ENCODE measurements around the gene S100A2. TPM values are rescaled to one million over a fixed set of nuclear protein-coding genes. Genes with fewer than 3 reads are reported as not detected.
"Not testable (repeated sequence)": the region's sequence is repeated elsewhere in the genome, so short reads cannot be mapped to it uniquely, and the experiment has no call there.

The S100A2 gene
- total RNA-seq, 1 experiment from 2014 or later, result 373 TPM

DNA sequence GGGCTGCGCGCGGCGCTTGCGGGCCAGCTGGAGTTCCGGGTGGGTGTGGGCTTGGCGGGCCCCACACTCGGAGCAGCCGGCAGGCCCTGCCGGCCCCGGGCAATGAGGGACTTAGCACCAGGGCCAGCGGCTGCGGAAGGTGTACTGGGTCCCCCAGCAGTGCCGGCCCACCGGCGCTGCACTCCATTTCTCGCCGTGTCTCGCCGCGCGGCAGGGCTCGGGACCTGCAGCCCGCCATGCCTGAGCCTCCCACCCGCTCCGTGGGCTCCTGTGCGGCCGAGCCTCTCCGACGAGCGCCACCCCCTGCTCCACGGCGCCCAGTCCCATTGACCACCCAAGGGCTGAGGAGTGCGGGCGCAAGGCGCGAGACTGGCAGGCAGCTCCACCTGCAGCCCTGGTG, 43.8 kb downstream of the S100A2 start:
- H2AFZ ChIP-seq (ENCODE audit: low read length); H3K9me2 ChIP-seq (replicated peaks; ENCODE audit: low read length); DNase-seq; H3F3A ChIP-seq (ENCODE audit: low read length, unreplicated experiment); H3K9ac ChIP-seq (ENCODE audit: low read length); H3K9me3 ChIP-seq (ENCODE audit: low read length); intact Hi-C loops (cut with micrococcal nuclease); H4K20me1 ChIP-seq (ENCODE audit: low read length); H3K4me3 ChIP-seq (ENCODE audit: low read length); H3K27me3 ChIP-seq (ENCODE audit: low read length); H3K79me2 ChIP-seq (ENCODE audit: low read length); H3K27ac ChIP-seq (ENCODE audit: low read length); H3K36me3 ChIP-seq (ENCODE audit: low read depth, low read length); ATAC-seq; H3K4me2 ChIP-seq (ENCODE audit: low read length); BruUV-seq (replicated peaks): not testable (repeated sequence)
- H3K4me1 ChIP-seq (ENCODE audit: insufficient read depth, low read length), result peaks cover 11% of the 10 kb centered on the region
- POLR2A ChIA-PET (ENCODE audit: unreplicated experiment), result interaction anchor here (0.6 kb wide), 1 partner anchor 59 kb away, joined by 4 read pairs; no protein-coding TSS in a partner anchor
- CTCF ChIA-PET, result interaction anchor here (1.6 kb wide), 1 partner anchor 12 kb away, joined by 6 read pairs; no protein-coding TSS in a partner anchor

- no peaks in the 10 kb centered on the region for H3K27me3 ChIP-seq (ENCODE audit: low read length)
- H3K4me2 ChIP-seq (ENCODE audit: low read length), result peak overlapping the region; percentile 5; the same call in 1 of the 2 replicates
- ATAC-seq, result peak; percentile 56
- H3K4me3 ChIP-seq (ENCODE audit: low read length), result no peak overlapping the region
- BruUV-seq (replicated peaks), result no TSS peak
- no peak overlapping the region for H3K9ac ChIP-seq (ENCODE audit: low read length)
- peak; percentile 46 for DNase-seq
- no peaks in the 10 kb centered on the region for H3K9me2 ChIP-seq (replicated peaks; ENCODE audit: low read length)
- H4K20me1 ChIP-seq (ENCODE audit: low read length), result no peaks in the 10 kb centered on the region
- no peaks in the 10 kb centered on the region for H3F3A ChIP-seq (ENCODE audit: low read length, unreplicated experiment)
- POLR2A ChIA-PET (ENCODE audit: unreplicated experiment), result interaction anchor here (0.6 to 0.7 kb wide), 2 partner anchors 14 to 60 kb away, joined by 3 to 4 read pairs; no protein-coding TSS in a partner anchor
- H3K4me1 ChIP-seq (ENCODE audit: insufficient read depth, low read length), result peaks cover 18% of the 10 kb centered on the region
- TF ChIP-seq EZH2phosphoT487 (IDR thresholded peaks at IDR 0.05; ENCODE audit: borderline replicate concordance, low read length), result no peak
- no peak for TF ChIP-seq CTCF (conservative IDR thresholded peaks at IDR 0.05; ENCODE audit: low read depth, low read length)
- TF ChIP-seq EZH2 (IDR thresholded peaks at IDR 0.05; ENCODE audit: low read length, unreplicated experiment), result no peak
- intact Hi-C loops (cut with micrococcal nuclease), result no loop called here
- CTCF ChIA-PET, result interaction anchor here (1.1 to 1.6 kb wide), 2 partner anchors 13 to 47 kb away, joined by 6 read pairs; no protein-coding TSS in a partner anchor
- H3K27ac ChIP-seq (ENCODE audit: low read length), result 0 out of 2 replicates have a peak overlapping the region, but pooled peaks have one; percentile 1
- no peaks in the 10 kb centered on the region for H3K79me2 ChIP-seq (ENCODE audit: low read length)
- no peaks in the 10 kb centered on the region for H3K36me3 ChIP-seq (ENCODE audit: low read depth, low read length)
- no peaks in the 10 kb centered on the region for H3K9me3 ChIP-seq (ENCODE audit: low read length)
- peak overlapping the region; percentile 4; the same call in 1 of the 2 replicates for H2AFZ ChIP-seq (ENCODE audit: low read length)
Measured at GRCh38 chr1:153520818-153521476, 44.7 kb downstream of the S100A2 start.

- H3F3A ChIP-seq (ENCODE audit: low read length, unreplicated experiment); H4K20me1 ChIP-seq (ENCODE audit: low read length); H3K36me3 ChIP-seq (ENCODE audit: low read depth, low read length); H3K4me2 ChIP-seq (ENCODE audit: low read length); H3K27ac ChIP-seq (ENCODE audit: low read length); H3K9ac ChIP-seq (ENCODE audit: low read length); H3K79me2 ChIP-seq (ENCODE audit: low read length); intact Hi-C loops (cut with micrococcal nuclease); H3K9me2 ChIP-seq (replicated peaks; ENCODE audit: low read length); H3K4me3 ChIP-seq (ENCODE audit: low read length); H3K27me3 ChIP-seq (ENCODE audit: low read length); H3K9me3 ChIP-seq (ENCODE audit: low read length); DNase-seq; BruUV-seq (replicated peaks); ATAC-seq; H2AFZ ChIP-seq (ENCODE audit: low read length): not testable (repeated sequence)
- ChIA-PET CTCF (interaction anchor here (1.1 to 1.6 kb wide), 2 partner anchors 13 to 48 kb away, joined by 6 read pairs; no protein-coding TSS in a partner anchor), POLR2A (ENCODE audit: unreplicated experiment) (interaction anchor here (0.6 kb wide), 1 partner anchor 446 kb away, joined by 3 read pairs; no protein-coding TSS in a partner anchor)
- peaks cover 25% of the 10 kb centered on the region for H3K4me1 ChIP-seq (ENCODE audit: insufficient read depth, low read length)
Measured at GRCh38 chr1:153520137-153520691, 45.4 kb downstream of the S100A2 start.
